Mononuclear cell (primary cell): ENCODE data around the gene DGKI. TPM values are rescaled to one million over a fixed set of nuclear protein-coding genes. Genes with fewer than 3 reads are reported as not detected.

Experiments
- H3K27me3 ChIP-seq: 2 replicates; pipeline ENCODE4 v1.6.0; 2011; ENCODE audit warnings: low read length, control low read depth; ENCODE audit not compliant: insufficient read depth
- H3K4me1 ChIP-seq: 2 replicates; pipeline ENCODE4 v1.5.1; 2011; ENCODE audit warnings: mild to moderate bottlenecking, low read length, control low read depth; ENCODE audit not compliant: insufficient read depth
- H3K4me3 ChIP-seq: 2 replicates; pipeline ENCODE4 v1.5.1; 2011; ENCODE audit warnings: mild to moderate bottlenecking, low read length, moderate library complexity
- H3K9me3 ChIP-seq: 2 replicates; pipeline ENCODE4 v1.5.1; 2011; ENCODE audit warnings: low read depth, mild to moderate bottlenecking, control low read depth, low read length
- total RNA-seq: library from RNA; depleted of rRNA; stranded (reverse); fragments of >200 nt; gene quantifications from one replicate; pipeline ENCODE4 v1.2.3, GENCODE V29; 2012

The DGKI gene
- total RNA-seq, 1 donor: 0.21 TPM

DNA sequence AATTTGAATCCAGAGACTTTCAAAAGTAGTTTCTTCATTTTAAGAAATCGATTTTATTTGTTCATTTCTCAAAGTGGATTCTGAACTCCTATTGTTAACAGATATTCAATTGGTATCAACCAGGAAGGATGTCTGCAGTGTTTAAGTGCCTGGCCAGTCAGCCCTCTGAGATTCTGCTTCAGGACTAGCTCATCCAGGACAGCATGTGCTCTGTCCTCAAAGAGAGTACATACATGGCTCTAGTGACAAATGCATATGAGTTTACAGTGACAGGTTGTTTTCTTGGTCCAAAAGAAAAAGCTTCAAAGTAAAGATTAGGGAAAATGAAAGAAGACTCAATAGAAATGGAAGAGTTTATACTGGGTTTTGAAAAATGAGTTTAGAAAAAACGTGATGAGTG lies 494.8 kb downstream of the DGKI start:
- no peaks in the 10 kb centered on the region for H3K4me1 ChIP-seq
- no peak overlapping the region for H3K4me3 ChIP-seq
- H3K27me3 ChIP-seq: no peaks in the 10 kb centered on the region
- no peaks in the 10 kb centered on the region for H3K9me3 ChIP-seq

DNA sequence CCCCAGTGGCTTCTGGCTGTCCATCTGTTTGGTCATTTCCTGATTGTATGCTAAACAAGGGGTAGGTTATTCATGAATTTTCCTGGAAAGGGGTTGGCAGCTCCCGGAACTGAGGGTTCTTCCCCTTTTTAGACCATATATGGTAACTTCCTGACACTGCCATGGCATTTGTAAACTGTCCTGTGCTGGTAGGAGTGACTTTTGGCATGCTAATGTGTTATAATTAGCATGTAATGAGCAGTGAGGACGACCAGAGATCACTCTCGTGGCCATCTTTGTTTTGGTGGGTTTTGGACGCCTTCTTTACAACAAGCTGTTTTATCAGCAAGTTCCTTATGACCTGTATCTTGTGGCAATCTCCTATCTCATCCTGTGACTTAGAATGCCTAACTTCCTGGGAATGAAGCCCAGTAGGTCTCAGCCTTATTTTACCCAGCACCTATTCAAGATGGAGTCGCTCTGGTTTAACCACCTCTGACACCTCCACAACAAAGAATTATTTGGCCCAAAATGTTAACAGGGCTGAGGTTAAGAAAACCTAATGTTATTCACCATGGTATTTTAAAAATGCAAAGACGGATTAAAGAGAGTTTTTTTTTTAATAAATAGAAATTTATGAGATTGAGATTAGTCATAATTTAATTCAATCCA lies 500.9 kb downstream of the DGKI start:
- no peak overlapping the region for H3K4me3 ChIP-seq
- no peaks in the 10 kb centered on the region for H3K4me1 ChIP-seq
- H3K27me3 ChIP-seq: peaks cover 2% of the 10 kb centered on the region
- H3K9me3 ChIP-seq: no peaks in the 10 kb centered on the region

DNA sequence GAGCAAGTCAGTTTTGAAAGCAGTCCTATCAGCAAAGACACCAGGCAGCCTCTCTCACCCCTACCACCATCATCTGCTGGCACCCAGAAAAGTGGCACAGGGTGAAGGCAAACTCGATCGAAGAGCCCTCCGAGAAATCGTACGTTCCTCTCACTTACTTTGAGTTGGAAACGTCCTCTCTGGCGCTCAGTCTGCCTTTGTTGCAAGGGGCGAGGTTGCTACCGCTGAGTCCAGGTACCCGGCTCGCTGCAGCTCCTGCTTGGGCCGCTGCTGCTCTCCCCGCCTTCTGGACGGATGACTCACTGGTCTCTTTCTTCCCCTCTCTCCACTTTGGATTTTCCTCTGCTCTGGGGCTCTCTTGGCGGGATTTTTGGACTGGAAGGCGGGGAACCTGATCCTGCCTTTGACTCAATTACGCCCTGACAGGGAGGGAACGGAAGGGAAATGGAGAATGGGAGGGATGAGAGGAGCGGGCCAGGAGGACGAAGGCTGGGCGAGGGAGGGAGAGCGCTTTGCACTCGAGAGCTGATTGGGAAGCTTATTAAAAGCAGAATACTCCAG lies 503.4 kb downstream of the DGKI start, which contains the start of gene PTN:
Gene PTN, minus strand, starts transcription at position 453 of the 561 bp plus-strand sequence. CDS start 88,760 bp downstream, outside the sequence.
- no peak within 1 kb of the TSS for H3K4me3 ChIP-seq
- H3K9me3 ChIP-seq: no peaks in the 10 kb centered on the region
- H3K4me1 ChIP-seq: no peaks in the 10 kb centered on the region
- peaks cover 2% of the 10 kb centered on the region for H3K27me3 ChIP-seq

GRCh38 chr7:137342828-137343261 lies 503.9 kb downstream of the DGKI start:
- Histone ChIP-seq H3K4me1 (no peaks in the 10 kb centered on the region), H3K9me3 (no peaks in the 10 kb centered on the region), H3K4me3 (no peak overlapping the region), H3K27me3 (peaks cover 2% of the 10 kb centered on the region)

DNA sequence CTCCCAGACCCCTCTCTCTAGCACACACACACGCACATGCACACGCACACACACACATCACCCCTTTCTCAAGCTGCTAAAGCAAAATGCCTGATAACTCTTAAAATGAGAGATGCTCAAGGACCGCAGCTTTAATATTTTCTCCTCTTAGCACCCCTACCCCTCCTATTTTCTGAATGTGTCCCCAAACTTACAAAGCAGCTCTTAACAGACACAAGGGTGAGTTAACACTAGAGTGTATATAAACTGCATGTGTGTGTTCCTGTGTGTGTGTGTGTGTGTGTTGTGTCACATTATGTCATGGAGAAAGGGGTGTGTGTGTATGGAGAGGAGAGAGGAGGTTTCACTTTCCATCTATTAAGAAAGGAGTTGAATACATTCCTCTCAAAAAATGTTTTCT lies 504.5 kb downstream of the DGKI start:
- H3K4me3 ChIP-seq: no peak overlapping the region
- H3K27me3 ChIP-seq: peaks cover 2% of the 10 kb centered on the region
- no peaks in the 10 kb centered on the region for H3K9me3 ChIP-seq
- H3K4me1 ChIP-seq: no peaks in the 10 kb centered on the region

GRCh38 chr7:137337902-137338301 lies 508.9 kb downstream of the DGKI start:
- Histone ChIP-seq H3K27me3 (no peaks in the 10 kb centered on the region), H3K9me3 (no peaks in the 10 kb centered on the region), H3K4me1 (no peaks in the 10 kb centered on the region), H3K4me3 (no peak overlapping the region)

GRCh38 chr7:137335814-137336213 lies 511.0 kb downstream of the DGKI start:
- no peak overlapping the region for H3K4me3 ChIP-seq
- H3K4me1 ChIP-seq: no peaks in the 10 kb centered on the region
- no peaks in the 10 kb centered on the region for H3K9me3 ChIP-seq
- no peaks in the 10 kb centered on the region for H3K27me3 ChIP-seq

DNA sequence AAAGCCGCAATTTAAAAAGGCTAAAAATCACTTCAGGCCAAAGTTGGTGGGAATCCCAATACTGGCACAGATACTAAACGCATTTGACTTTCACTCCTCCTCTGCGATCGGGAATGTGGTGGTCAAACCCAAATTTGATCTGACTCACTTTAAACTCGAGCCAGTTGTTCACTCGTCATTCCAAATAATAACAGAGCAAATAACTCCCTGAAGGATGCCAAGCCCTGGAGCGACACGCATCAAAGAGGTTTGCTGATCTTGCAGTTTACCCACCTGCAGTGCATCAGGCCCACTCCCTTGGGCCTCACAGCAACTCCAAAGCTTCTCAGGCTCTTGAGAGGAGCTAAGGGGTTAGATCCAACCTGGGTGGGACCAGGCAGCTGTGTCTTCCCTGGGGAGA lies 515.4 kb downstream of the DGKI start:
- no peaks in the 10 kb centered on the region for H3K27me3 ChIP-seq
- H3K9me3 ChIP-seq: no peaks in the 10 kb centered on the region
- H3K4me1 ChIP-seq: no peaks in the 10 kb centered on the region
- H3K4me3 ChIP-seq: no peak overlapping the region

Other genes starting within 250 kb of the DGKI start
- gene CREB3L2, start 155.1 kb upstream of the DGKI start, total RNA-seq: 6.2 TPM
- gene AKR1D1, start 229.5 kb upstream of the DGKI start, total RNA-seq: not detected